ENCODE measurements around the gene YPEL1.

DNA sequence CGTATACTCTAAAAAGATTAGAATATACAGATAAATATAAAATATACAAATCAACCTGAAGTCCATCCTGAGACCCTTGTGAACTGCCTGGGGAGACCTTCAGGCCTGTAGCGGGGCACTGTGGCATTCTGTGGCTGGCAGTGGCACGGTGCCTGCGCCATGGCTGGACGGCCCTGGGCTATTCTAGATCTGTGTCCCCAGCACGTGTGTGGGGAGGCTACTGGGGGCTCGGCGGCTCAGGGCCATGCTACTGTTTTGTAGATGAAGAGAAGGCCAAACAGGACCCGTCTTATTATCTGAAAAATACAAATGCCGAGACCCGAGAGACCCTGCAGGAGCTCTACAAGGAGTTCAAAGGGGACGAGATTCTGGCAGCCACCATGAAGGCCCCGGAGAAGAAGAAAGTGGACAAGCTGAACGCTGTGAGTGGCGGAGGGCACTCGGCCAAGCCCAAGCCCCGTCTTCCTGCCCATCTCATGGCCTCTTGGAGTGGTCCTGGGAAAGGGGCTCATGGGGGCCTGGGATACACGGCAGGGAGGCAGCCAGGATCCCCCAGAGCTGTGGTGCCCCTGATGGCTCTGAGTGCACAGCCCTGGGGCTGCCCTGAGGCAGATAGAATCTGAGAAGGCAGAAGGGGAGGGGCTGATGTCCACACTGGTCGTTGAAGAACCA lies 51.0 kb downstream of the YPEL1 start:
- TF ChIP-seq EZH2phosphoT487 (IDR thresholded peaks at IDR 0.05) (no peak), CTCF (IDR thresholded peaks at IDR 0.05) (no peak)

Measured in neural progenitor cell (in vitro differentiated cells).